Nephron (organoid): ENCODE data around the gene SAC3D1.
"Not testable (repeated sequence)": the region's sequence is repeated elsewhere in the genome, so short reads cannot be mapped to it uniquely, and the experiment has no call there.

ENCODE experiments used
- H3K27ac Mint-ChIP-seq, 3 experiments: 2 replicates each; pipeline ENCODE4 v1.8.0; 2020; ENCODE audit warnings: mixed read lengths in 3 of 3, mild to moderate bottlenecking in 2 of 3, moderate library complexity in 1 of 3
- H3K27me3 Mint-ChIP-seq: 2 replicates; pipeline ENCODE4 v1.8.0; 2021; ENCODE audit warnings: low read depth, mild to moderate bottlenecking, moderate library complexity, mixed read lengths
- H3K36me3 Mint-ChIP-seq: 2 replicates; pipeline ENCODE4 v1.8.0; 2020; ENCODE audit warnings: low read depth, mixed read lengths
- H3K4me1 Mint-ChIP-seq: 2 replicates; pipeline ENCODE4 v1.8.0; 2020; ENCODE audit warnings: mixed read lengths
- H3K4me3 Mint-ChIP-seq, 3 experiments: 2 replicates each; pipeline ENCODE4 v1.8.0; 2020; ENCODE audit warnings: mild to moderate bottlenecking in 3 of 3, mixed read lengths in 3 of 3, moderate library complexity in 2 of 3
- H3K9me3 Mint-ChIP-seq: 2 replicates; pipeline ENCODE4 v1.8.0; 2020; ENCODE audit warnings: mixed read lengths
- CTCF ChIP-seq, 3 experiments: fragments of 200-600 bp; sonication (generic); IDR thresholded peaks; one replicate each; pipeline ENCODE4 v1.5.0; 2021; ENCODE audit warnings: antibody characterized with exemption in 3 of 3; ENCODE audit not compliant: unreplicated experiment in 3 of 3

Gene SAC3D1

GRCh38 chr11:64998690-64999431 lies 42.1 kb upstream of the SAC3D1 start:
- TF ChIP-seq CTCF (IDR thresholded peaks at IDR 0.05; ENCODE audit: unreplicated experiment in 3 of 3), result no peak
- Mint-ChIP-seq H3K9me3 (no peaks in the 10 kb centered on the region), H3K4me1 (peaks cover 18% of the 10 kb centered on the region)

GRCh38 chr11:64999478-64999877 lies 41.5 kb upstream of the SAC3D1 start:
- Mint-ChIP-seq H3K9me3 (no peaks in the 10 kb centered on the region), H3K27ac (no peak overlapping the region), H3K4me1 (peaks cover 18% of the 10 kb centered on the region), H3K36me3 (no peaks in the 10 kb centered on the region), H3K27me3 (peaks cover 4% of the 10 kb centered on the region), H3K4me3 (no peak overlapping the region)
- no peak for TF ChIP-seq CTCF (IDR thresholded peaks at IDR 0.05; ENCODE audit: unreplicated experiment in 3 of 3)

More at GRCh38 chr11:64998690-64999431, 42.1 kb upstream of the SAC3D1 start:
- no peak overlapping the region for H3K4me3 Mint-ChIP-seq
- peaks cover 3% of the 10 kb centered on the region for H3K27me3 Mint-ChIP-seq
- H3K27ac Mint-ChIP-seq, result peak overlapping the region; percentile 20 to 89 (median 55)
- H3K36me3 Mint-ChIP-seq, result no peaks in the 10 kb centered on the region

- H3K36me3 Mint-ChIP-seq, result no peaks in the 10 kb centered on the region
- H3K4me3 Mint-ChIP-seq, result no peak overlapping the region
- peaks cover 6% of the 10 kb centered on the region for H3K4me1 Mint-ChIP-seq
- no peak overlapping the region for H3K27ac Mint-ChIP-seq
- no peaks in the 10 kb centered on the region for H3K9me3 Mint-ChIP-seq
- peaks cover 9% of the 10 kb centered on the region for H3K27me3 Mint-ChIP-seq
- no peak for TF ChIP-seq CTCF (IDR thresholded peaks at IDR 0.05; ENCODE audit: unreplicated experiment in 3 of 3)
Observed at GRCh38 chr11:65002706-65003105, 38.3 kb upstream of the SAC3D1 start.

- Mint-ChIP-seq H3K4me3 (no peak overlapping the region), H3K9me3 (no peaks in the 10 kb centered on the region), H3K27ac (no peak overlapping the region), H3K4me1 (peaks cover 4% of the 10 kb centered on the region), H3K36me3 (no peaks in the 10 kb centered on the region), H3K27me3 (peaks cover 9% of the 10 kb centered on the region)
- TF ChIP-seq CTCF (IDR thresholded peaks at IDR 0.05; ENCODE audit: unreplicated experiment in 3 of 3), result no peak
Observed at GRCh38 chr11:65003282-65003681, 37.7 kb upstream of the SAC3D1 start.

GRCh38 chr11:65003968-65004367 lies 37.0 kb upstream of the SAC3D1 start:
- H3K4me3 Mint-ChIP-seq, H3K9me3 Mint-ChIP-seq, H3K4me1 Mint-ChIP-seq, H3K27me3 Mint-ChIP-seq, H3K27ac Mint-ChIP-seq, H3K36me3 Mint-ChIP-seq: not testable (repeated sequence)

- no peak overlapping the region for H3K4me3 Mint-ChIP-seq
- no peaks in the 10 kb centered on the region for H3K9me3 Mint-ChIP-seq
Observed at GRCh38 chr11:65008016-65008415, 33.0 kb upstream of the SAC3D1 start.

More at GRCh38 chr11:65008016-65008415, 33.0 kb upstream of the SAC3D1 start:
- Mint-ChIP-seq H3K36me3 (no peaks in the 10 kb centered on the region), H3K4me1 (no peaks in the 10 kb centered on the region), H3K27me3 (peaks cover 9% of the 10 kb centered on the region), H3K27ac (no peak overlapping the region)
- no peak for TF ChIP-seq CTCF (IDR thresholded peaks at IDR 0.05; ENCODE audit: unreplicated experiment in 3 of 3)
